ENCODE data around the gene OR6C65. TPM values are rescaled to one million over a fixed set of nuclear protein-coding genes. Genes with fewer than 3 reads are reported as not detected.
"Not testable (repeated sequence)": the region's sequence is repeated elsewhere in the genome, so short reads cannot be mapped to it uniquely, and the experiment has no call there.

OR6C65 gene
- not detected in 2 replicates for total RNA-seq (2014; rRNA removed; shearing (Covaris generic))

DNA sequence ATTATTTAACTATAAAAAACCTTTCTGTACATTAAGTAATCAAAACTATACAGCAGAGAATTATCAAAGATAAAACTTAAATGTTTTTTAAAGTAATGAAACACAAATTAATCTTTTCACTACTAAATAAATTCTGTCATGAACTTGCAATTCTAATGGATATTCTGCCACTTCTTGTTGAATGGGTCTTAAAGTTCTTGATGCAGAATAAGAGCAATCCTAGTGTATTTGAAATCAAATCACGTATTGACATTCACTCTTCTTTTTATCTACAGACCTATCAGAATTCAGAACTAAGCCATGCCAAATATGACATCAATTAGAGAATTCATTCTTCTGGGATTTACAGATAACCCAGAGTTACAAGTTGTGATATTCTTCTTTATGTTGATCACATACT lies at the start of gene OR6C65:
Gene OR6C65, plus strand, starts transcription at position 301 of the 400 bp plus-strand sequence. Its CDS starts 0 bp downstream, at position 301.
- DNase-seq (ENCODE audit: low spot score): no peak

DNA sequence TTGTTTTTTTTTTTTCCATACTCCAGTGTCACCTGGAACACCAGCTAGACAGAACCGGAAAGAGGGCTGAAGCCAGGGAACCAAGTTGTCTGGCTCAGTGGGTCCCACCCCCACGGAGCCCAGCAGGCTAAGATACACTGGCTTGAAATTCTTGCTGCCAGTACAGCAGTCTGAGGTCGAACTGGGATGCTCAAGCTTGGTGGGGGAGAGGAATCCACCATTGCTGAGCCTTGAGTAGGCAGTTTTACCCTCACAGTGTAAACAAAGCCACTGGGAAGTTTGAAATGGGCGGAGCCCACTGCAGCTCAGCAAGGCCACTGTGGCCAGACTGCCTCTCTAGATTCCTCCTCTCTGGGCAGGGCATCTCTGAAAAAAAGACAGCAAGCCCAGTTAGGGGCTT lies 45.0 kb upstream of the OR6C65 start:
- DNase-seq (ENCODE audit: low spot score): not testable (repeated sequence)

DNA sequence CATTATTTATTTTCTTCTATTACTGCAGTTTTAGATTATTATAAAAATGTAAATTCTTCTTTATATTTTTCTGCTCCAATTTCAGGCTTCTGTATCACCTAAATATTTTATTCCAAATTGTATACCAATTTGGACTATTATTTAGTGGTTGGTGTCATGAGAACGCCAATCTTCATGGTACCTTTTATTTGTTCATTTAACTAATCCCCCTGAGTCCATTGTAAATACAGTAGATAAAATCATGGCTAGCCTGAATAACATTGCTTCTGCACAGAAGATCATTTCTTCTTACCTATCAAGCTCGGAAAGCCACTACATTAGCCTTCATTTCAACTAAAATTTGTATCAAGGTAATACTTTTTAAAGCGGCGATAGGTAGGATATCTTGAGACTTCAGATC lies 37.7 kb upstream of the OR6C65 start, which contains the start of gene OR6C75:
Gene OR6C75, plus strand, starts transcription at position 301 of the 400 bp plus-strand sequence. CDS start 2,136 bp downstream, outside the sequence.
- no peak for DNase-seq (ENCODE audit: low spot score)

DNA sequence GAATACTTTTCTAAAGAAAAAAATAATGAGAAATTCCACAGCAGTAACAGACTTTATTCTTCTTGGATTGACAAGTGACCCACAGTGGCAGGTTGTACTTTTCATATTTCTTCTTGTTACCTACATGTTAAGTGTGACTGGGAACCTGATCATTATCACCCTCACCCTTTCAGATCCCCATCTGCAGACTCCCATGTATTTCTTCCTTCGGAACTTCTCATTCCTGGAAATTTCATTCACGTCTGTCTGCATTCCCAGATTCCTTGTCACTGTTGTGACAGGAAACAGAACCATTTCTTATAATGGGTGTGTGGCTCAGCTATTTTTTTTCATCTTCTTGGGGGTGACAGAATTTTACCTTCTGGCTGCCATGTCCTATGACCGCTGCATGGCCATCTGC lies 35.2 kb upstream of the OR6C65 start:
- DNase-seq (ENCODE audit: low spot score): no peak

DNA sequence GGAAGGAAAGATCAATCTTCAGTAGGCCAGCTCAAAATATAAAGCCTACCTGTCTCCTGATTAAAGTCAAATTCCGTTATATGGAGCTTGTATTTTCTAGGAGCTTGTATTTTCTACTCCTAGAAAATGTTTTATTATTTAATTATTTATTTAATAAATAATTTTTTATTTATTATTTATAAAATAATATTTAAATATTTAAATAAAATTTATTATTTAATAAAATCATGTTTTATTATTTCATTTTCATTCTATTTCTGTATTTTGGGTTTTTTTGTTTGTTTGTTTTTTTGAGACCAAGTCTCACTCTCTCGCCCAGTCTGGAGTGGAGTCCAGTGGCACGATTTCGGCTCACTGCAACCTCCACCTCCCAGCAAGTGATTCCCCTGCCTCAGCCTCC lies 27.8 kb upstream of the OR6C65 start:
- no peak for DNase-seq (ENCODE audit: low spot score)

DNA sequence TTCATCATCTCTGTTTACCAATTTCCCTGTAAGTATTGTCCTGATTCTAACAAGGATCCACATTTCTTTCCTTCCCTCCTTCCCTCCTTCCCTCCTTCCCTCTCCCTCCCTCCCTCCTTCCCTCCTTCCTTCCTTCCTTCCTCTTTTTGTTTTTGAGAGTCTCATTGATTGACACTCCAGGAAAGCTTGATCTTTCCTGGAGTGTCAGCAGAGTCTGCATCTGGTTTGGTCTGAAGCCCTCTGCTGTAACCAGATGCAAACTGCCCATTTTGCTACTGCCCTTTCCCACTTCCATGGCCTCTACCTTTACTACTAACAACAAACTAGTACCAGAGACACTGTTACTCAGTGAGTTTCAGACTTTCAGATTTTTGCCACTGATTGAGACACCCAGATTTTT lies 14.4 kb upstream of the OR6C65 start:
- DNase-seq (ENCODE audit: low spot score): no peak

DNA sequence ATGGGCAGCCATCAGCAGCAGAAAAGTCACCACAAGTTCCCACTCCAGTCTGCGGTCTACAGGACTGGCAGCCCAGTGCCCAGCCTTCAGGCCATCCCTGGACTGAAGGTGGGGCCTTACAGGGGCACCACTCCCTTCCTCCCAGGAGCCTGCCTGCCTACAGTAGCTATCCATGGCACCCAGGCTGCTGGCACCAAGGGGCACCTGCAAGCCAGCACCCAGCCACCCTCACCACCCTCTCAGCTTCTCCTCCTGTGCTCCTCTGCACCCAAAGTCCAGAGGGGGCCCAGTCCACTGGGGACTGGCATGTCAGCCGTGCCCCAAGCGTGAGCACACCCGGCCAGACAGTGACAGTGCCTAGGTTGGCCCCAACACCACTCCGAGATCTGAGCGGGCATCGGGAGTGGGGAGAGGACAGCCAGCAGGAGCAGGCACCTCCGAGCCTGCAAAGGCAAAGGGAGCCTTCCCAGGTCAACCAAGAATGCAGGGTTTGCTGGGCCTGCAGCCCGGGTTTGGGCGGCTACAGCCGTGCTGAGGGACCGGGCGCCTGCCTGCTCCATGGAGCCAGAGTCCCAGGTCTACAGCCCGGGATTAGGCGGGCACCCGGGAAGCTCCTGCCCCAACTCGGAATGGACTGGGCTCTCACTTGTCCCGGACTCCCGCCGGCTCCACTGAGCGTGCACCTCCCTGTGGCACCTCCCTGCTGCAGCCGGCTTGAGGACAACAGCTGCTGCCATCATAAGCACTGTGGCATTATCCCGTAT lies 8.1 kb upstream of the OR6C65 start:
- DNase-seq (ENCODE audit: low spot score): no peak

DNA sequence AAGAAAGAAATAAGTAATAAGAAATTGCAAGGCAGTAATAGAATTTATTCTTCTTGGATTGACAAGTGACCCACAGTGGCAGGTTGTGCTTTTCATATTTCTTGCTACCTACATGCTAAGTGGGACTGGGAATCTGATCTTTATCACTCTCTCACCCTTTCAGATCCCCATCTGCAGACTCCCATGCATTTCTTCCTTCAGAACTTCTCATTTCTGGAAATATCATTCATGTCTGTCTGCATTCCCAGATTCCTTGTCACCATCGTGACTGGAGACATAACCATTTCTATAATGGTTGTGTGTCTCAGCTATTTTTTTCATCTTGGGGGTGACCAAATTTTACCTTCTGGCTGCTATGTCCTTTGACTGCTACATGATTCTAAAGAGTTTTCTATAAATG lies 4.0 kb upstream of the OR6C65 start:
- no peak for DNase-seq (ENCODE audit: low spot score)

DNA sequence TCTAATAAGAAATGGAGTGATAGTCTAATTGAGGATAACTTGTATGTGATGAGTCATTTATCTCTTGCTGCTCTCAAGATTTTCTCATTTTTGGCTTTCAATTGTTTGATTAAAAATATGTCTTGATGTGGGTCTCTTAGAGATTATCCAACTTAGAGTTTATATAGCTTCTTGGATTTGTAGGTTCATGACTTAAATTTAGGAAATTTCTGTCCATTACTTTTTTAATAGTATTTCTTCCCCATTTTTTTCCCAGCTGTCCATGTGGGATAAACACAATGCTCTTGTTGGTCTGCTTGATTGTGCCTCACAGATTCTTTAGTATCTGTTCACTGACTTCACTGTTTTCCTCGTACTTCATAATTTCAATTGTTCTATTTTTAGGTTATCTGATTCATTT lies 7.5 kb downstream of the OR6C65 start:
- DNase-seq (ENCODE audit: low spot score): no peak

DNA sequence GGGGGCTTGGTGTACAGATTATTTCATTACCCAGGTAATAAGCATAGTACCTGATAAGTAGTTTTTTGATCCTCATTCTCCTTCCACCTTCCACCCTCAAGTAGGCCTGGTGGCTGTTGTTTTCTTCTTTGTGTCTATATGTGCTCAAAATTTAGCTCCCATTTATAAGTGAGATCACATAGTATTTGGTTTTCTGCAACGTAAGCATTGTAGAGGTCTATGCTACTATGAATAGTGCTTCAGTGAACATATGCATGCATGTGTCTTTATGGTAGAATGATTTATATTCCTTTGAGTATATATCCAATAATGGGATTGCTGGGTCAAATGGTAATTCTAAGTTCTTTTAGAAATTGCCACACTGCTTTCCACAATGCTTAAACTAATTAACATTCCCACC lies 8.8 kb downstream of the OR6C65 start:
- DNase-seq (ENCODE audit: low spot score): not testable (repeated sequence)

DNA sequence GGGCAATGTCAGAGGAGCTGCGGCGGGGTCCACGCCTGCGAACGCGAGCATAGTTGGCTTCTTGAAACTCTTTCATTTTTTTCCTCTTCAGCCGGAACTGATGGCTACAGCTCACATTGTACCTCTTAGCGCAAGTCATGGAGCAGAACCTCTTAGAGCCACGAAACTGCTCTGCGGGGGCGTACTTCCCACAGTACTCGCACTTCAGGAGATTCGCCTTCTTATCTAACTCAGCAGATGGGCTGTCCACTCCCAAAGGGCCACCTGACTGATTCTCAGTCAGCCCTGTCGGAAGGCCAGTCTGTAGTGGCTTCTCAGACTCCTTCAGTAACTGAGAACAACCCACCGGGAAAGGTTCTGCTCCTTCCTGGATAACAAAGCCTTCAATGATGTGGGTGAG lies 11.8 kb downstream of the OR6C65 start:
- DNase-seq (ENCODE audit: low spot score): not testable (repeated sequence)

DNA sequence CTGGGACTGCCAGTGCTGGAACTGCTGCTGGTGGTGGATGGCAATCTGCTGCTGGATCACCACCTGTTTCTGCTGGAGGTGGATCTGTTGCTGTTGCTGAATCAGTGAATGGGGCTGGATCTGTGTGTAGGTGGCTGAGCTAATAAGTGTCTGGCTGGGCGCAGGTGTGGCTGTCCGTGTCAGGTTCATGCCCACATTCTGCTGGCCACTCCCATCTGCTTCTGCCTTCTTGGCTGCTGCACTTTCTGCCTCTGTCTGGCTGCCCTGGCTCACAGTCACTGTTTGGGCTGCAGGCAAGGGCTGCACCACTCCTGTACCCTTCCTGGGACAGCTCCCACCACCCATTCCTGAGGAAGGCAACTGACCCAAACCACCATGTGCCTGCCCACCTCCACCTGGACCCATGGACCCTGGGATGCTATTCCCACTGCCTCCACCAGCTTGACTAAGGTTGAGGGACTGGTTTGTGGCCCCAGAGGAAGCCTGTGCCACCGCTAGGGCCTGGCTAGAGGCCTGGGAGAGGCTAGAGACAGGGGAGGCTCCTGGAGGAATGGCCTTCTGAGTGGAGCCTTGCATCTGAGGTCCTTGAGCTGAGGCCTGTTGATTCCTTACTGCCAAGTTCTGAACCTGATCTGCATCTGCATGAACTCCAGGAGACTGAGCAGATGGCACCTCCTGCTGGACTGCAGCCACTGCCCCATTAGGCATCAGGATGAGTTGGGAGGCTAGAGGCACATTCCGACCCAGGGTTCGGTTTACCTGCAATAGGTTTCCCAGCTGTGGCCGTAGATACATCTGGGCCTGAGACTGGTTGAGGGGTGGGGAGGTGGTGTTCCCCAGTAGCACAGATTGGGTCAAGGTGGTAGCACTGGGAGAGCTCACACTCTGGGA lies 13.4 kb downstream of the OR6C65 start:
- DNase-seq (ENCODE audit: low spot score): not testable (repeated sequence)

DNA sequence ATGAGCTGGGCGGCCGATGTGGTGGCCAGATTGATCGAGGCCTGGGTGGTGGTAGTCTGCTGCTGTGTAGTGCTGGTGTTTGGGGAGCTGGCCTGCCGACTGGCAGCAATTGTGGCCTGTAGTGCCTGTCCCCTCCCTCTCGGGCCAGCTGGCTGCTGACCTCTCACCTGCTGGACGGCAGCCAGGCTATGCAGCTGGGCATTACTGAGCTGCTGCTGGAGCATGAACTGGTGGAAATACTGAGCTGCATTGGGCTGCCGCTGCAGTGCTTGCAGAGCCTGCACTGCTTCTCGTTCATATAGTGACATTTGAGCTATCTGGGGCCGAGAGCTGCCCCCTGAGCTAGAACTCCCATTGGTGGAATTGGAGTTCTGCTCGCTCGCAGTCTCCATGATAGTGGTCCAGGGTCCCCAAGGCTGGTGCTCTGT lies 14.1 kb downstream of the OR6C65 start:
- DNase-seq (ENCODE audit: low spot score): not testable (repeated sequence)

DNA sequence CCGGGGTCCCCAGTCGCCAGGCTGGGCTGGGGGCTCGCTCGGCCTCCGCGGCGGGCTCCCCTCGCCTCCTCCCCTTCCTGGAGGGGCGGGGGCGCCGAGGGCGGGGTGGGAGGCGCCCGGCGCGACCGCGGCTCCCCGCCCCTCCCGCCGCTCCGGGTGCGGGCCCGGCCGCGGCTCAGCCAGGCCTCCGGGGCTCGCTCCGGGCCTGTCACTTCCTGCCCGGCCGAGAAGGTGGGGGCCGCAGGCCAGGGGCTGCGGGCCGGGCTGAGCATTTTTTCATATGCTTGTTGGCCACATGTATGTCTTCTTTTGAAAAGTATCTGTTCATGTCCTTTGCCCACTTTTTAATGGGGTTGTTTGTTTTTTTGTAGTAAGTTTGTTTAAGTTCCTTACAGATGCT lies 14.6 kb downstream of the OR6C65 start:
- not testable (repeated sequence) for DNase-seq (ENCODE audit: low spot score)

DNA sequence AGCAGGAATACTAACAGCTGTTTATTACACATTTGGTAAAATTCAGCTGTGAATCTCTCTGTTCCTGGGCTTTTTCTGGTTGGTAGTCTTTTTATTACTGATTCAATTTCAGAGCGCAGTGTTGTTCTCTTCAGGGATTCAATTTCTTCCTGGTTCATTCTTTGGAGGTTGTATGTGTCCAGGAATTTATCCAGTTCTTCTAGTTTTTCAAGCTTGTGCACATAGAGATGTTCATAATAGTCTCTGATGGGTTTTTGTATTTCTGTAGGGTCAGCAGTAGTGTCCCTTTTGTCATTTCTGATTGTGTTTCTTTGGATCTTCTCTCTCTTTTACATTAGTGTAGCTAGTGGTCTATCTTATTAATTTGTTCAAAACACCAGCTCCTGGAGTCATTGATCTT lies 16.6 kb downstream of the OR6C65 start:
- DNase-seq (ENCODE audit: low spot score): no peak

DNA sequence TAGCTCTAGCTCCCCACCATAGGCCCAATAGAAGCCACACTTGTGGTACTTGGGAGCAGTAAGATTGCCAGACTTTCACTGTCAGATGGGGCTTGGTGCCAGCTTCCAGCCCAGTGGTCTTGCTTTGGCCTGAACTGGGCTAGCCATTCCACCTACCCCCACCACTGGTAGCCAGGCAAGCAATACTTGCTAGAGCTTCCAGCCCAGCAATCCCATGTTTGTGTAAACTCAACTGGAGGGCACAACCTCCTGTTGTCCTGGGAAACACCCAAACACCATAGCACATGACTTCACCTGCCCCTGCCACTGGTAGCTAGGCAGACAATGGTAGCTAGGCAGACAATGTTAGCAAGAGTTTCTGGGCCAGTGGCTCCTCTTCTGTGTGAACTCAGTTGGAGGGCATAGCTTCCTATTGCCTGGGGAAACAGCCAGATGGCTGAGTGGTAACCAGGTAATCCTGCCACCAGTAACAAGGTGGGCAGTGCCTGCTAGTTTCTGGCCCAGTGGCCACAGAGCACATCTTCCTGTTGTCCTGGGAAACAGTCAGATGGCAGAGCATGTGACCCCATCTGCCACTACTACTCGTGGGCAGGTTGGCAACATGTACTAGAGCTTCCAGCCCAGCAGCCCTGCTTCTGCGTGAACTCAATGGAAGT lies 20.1 kb downstream of the OR6C65 start:
- DNase-seq (ENCODE audit: low spot score): no peak

DNA sequence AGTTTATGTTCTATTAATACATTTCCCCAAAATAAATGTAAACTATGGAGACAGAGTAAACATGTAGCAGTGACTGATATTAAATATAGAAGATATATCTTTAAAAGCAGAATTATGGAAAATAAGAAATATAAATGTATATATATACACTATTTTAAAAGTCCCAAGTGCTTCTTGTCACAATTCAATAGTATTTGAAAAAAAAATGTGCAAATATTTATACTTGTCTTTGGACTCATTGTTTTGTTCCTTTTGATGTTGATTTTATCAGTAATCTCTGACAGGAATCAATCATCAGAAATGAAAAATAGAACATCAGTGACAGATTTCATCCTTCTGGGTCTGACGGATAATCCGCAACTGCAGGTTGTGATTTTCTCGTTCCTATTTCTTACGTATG lies 25.6 kb downstream of the OR6C65 start, which contains the start of gene OR6C76:
Gene OR6C76, plus strand, starts transcription at position 301 of the 400 bp plus-strand sequence. Its CDS starts 0 bp downstream, at position 301.
- DNase-seq (ENCODE audit: low spot score): no peak

DNA sequence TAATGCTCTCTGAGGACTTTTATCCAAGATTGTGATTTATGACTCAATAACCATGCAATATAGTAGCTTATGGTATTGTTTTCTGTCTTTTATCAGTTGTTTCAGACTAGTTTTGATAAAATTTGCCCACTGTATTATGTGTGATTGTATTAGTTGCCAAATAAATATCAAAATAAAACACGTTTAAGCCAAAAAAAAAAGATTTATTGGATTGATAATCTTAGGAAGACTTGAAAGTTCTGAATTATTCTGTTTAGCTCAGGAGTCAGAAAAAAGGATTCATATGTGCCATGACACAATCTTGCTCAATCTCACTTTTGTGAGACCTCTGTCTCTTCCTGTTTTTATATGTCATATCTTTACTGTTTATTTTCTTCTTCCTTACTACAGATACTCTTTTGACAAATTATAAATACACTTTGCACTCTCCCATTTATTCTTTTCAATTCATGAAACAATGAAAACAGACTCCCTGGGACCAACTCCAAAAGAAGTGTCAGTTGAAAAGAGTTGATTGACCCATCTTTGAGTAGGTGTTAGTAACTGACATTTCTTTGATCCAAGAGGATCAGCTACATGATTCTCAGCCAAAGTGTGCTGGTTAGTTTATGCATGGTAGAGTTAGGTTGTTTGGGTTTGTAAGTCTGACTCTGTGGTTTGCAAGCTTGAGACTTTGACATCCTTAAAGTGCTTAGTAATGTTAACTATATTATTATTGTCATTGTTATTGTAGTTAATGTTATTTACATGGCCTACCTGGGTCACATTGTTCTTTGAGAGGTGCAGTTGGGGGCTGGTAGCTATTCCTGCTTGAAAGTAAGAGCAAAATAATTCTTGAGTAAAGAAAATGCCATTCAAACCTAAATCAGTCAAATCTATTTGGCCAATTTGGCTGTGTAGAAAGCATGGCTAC lies 28.3 kb downstream of the OR6C65 start:
- DNase-seq (ENCODE audit: low spot score): no peak

DNA sequence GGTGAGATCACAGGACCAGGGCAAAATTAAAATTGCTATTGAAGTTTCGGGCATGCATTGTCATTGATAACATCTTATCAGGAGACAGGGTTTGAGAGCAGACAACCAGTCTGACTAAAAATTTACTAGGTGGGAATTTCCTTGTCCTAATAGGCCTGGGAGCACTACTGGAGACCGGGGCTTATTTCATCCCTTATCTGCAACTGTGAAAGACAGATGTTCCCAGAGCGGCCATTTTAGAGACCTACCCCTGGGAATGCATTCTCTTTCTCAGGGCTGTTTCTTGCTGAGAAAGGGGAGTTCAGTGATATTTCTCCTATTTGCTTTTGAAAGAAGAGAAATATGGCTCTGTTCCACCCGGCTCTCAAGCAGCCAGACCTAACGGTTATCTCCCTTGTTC lies 40.9 kb downstream of the OR6C65 start:
- DNase-seq (ENCODE audit: low spot score): not testable (repeated sequence)

DNA sequence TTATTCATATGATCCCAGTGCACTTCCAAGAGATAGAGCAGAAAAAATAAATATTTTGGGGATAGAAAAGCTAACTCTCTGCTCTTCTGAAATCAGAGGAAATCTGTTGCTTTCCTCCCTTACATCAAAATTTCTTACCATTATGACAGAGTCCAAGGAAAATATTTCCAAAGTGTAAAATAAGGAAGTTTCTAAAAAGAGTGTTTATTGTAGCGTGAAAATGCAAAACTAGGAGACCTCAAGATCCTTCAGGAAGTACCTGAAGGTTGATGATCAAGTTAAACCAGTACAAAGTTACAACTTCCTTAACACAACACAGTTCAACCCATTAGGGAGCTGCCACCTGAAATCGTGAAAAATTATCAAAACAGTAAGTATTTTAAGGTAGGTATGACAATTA lies 43.4 kb downstream of the OR6C65 start, which contains the start of gene OR6C2:
Gene OR6C2, plus strand, starts transcription at position 301 of the 400 bp plus-strand sequence. CDS start 8,138 bp downstream, outside the sequence.
- no peak for DNase-seq (ENCODE audit: low spot score)

DNA sequence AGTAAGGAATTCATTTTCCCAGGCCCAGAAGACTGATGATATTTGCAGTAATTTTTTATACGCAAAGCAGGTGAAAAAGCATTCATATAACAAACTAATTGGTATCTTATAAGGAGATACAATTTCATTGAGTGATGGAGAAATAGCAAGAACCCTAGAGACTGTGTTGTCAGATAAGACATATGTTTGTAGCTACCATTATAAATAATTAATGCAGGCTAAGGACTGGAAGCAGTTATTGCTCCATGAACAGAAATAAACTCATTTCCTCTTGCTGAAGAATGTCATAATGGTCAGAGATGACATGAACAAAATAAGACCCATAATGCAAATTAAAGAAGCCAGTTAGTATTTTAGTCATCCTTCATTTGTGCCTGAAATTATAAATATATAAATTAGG lies 45.0 kb downstream of the OR6C65 start:
- no peak for DNase-seq (ENCODE audit: low spot score)
